Stimulated activated CD4-positive, alpha-beta T cell treated with anti-CD3 and anti-CD28 coated beads, TNF-alpha, amount 100 ng/mL, for 1 hour (primary cell): ENCODE data around the gene SETBP1.

ENCODE experiments used
- DNase-seq, 3 donors: peaks; one replicate each; pipeline ENCODE4 v3.0.0-alpha.2; 2020; ENCODE audit warnings: low read depth in 3 of 3, low spot score in 1 of 3

Gene SETBP1

GRCh38 chr18:44837482-44838180, 156.9 kb downstream of the SETBP1 start:
- DNase-seq: no peak

DNA sequence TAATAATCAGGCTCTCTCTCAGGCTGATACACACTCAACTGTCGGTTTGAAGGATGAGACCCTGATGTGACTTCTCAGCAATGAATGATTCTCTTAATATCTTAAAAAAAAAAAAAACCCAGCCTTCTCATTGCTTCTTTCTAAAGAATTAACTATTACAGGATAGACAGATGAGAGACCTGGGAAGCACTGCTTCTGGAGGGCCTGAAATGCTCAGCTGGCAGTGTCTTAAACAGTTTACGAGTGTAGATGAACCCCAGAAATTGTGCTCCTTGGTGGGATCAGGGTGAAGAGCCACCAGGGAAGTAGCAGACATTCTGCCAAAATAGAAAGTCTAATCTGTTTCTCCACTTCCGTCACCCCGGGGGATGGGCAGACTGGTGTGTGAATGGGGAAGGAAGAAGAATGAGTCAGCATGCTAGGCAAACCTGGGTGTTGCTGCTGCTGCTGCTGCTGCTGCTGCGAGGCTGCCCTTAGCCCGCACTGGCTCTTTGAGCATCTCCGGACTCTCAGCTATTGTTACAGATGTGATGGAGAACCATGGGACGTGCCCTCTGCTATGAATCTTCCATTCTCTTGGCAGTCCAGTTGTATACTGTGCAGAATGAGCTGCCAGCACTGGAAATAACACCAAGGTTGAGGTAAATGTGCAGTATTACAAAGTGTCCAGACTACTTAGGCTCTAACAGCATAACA, 158.4 kb downstream of the SETBP1 start:
- peak in 2 of 3 donors; percentile 23 to 45 for DNase-seq

GRCh38 chr18:44840058-44840790, 159.5 kb downstream of the SETBP1 start:
- no peak for DNase-seq

- DNase-seq: no peak
These were observed 160.5 kb downstream of the SETBP1 start for GRCh38 chr18:44841221-44841620.

- DNase-seq: no peak
These were observed 161.3 kb downstream of the SETBP1 start for GRCh38 chr18:44841752-44842587.

- DNase-seq: no peak
These were observed 162.1 kb downstream of the SETBP1 start for GRCh38 chr18:44842588-44843412.

DNA sequence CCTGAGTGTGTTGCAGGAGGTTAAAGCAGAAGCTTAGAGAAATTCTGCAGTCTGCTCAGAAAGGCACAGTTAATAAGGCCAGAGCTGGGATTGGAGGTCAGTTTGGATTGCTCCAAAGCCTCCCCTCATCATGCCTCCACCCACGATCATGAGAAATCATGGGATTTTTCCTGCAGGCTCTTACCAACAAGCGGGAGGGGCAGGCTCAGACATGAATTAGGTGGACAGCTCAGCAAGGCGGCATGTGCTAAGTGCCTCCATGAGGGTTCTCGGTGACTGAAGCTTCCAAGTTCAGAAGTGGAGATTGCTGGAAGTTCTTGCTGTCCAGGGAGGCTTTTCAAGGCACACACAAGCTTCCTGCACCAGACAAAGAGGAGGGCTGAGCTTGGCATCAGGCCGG, 163.8 kb downstream of the SETBP1 start:
- DNase-seq: no peak

GRCh38 chr18:44846450-44846849, 165.8 kb downstream of the SETBP1 start:
- no peak for DNase-seq

GRCh38 chr18:44848644-44849335, 168.1 kb downstream of the SETBP1 start:
- DNase-seq: no peak

GRCh38 chr18:44849361-44849760, 168.7 kb downstream of the SETBP1 start:
- no peak for DNase-seq

DNA sequence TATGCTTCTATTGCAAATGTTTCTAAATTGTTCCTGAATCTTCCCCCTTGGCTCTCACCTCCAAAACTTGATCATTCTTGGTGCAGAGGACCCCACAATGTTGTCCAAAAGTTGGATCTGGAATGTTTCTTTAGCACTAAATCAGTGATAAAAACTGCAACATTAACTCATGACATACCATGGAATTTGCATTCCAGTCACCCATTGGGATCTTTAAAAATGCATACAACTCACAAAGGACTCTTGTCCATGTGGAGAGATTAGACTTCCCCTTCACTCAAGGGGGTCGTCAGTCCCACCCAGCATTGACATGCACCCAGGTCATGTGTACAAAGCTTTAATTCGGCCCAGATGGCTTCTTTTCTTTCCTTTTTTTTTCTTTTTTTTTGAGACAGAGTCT, 169.3 kb downstream of the SETBP1 start:
- DNase-seq: no peak

DNA sequence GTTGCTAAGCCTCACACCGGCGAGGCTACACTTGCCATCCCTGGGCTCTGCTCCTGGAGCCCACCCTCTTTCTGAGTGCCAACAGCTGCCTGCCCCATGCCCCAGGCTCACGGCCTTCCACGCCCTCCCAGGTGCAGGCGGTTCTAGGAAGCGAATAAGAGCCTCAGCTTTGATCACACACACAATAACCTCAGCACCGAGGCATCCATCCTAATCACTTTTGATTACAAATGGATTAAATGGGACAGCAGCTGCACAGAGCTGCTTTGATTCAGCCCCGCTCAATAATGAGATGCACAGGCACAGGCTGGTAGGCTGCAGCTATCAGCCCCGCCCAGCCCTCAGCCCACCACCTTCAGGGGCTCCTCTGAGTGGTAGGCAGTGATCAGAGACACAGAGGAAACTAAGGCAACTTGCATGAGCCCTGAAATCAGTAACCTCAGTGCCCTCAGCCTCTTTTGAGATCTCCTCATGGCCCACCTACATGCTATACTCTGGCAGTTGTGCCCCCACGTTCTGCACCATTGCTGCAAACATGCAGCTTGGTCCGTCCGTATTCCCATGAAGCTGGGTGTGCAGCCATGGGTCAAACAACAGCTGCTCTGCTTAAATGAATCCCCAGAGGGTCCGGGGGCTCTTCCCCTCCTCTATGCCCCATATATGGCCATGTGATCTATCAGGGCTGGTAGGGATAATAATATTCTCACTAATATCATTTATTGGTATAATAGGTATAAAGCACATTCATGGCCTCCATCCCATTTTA, 171.4 kb downstream of the SETBP1 start:
- no peak for DNase-seq

GRCh38 chr18:44852818-44853217, 172.1 kb downstream of the SETBP1 start:
- DNase-seq: no peak

GRCh38 chr18:44853430-44853829, 172.7 kb downstream of the SETBP1 start:
- DNase-seq: no peak

DNA sequence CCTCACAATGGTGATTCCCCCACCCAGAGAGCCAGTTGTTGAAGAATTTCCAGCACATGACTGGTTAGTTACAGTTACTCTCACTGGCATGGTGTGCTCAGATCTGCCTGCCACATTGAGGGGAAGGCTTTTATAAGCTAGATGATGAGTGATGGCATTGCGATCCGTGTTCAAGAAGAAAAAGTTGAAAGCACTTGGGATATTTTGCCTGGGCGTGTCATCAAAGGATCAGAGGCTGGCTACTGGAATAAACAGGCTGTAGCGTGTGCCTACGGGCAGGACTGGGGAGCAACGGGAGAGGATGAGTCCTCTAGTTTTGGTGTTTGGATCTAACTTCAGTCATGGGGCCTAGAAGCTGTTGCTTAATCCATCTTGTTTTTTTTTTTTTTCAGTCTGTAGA, 175.0 kb downstream of the SETBP1 start:
- DNase-seq: no peak

DNA sequence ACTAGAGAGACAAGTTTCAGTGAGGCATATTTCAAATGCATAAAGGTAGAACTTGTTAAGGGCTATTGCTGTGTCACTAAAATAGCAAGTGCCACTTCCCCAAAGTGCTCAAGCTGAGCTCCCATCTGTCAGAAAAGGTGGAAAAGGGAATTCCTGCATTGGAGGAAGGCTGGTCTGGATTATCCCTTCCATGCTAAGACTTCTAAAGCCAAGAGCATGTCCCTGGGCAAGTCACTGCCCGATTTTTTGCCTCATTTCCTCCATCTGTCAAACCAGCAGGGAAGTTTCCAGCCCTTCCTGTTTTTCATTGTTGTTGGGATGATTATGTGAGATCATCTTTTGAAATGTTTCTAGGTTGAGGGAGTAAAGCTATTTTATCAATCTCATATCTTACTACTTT, 175.5 kb downstream of the SETBP1 start:
- DNase-seq: no peak

- DNase-seq: no peak
These were observed 176.4 kb downstream of the SETBP1 start for GRCh38 chr18:44857081-44857480.

DNA sequence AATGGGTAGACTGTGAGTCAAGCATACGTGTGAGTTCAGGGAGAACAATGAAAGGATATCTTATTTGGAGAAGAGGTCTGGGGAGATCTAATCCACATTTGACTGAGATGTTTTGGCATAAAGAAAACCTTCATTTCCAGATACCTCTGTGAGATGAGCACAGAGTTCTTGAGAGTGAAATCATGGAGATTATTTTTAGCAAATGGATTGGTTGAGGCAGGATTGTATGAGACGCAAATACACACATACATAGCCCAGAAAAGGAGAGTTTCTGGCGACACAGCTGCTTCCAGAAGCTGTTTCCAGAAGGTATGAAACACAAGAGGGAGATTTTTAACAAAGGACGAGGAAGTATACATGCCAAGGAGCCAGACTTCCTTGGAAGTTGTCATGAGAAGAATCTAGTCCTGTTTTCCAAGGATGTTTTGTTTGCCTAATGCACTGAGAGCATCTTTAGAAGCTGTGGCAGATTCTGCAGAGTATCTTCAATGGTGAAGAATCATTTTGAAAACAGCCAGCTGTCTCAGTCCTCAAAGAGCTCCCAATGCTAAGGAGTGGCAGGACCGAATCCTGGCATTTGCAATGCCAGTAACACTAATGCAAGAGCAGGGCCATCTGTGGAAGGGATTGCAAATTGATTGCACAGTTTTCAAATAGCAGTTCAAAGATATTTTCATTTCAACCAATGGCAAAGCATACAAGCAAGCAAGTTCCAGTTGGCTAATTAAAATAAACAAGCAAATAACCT, 177.2 kb downstream of the SETBP1 start:
- DNase-seq: no peak
